Measurements from ENCODE around the gene GPC3. TPM values are rescaled to one million over a fixed set of nuclear protein-coding genes. Genes with fewer than 3 reads are reported as not detected.

GPC3 gene
- total and polyA plus RNA-seq, 8 donors: 0.46 to 137 (median 4.4) TPM

DNA sequence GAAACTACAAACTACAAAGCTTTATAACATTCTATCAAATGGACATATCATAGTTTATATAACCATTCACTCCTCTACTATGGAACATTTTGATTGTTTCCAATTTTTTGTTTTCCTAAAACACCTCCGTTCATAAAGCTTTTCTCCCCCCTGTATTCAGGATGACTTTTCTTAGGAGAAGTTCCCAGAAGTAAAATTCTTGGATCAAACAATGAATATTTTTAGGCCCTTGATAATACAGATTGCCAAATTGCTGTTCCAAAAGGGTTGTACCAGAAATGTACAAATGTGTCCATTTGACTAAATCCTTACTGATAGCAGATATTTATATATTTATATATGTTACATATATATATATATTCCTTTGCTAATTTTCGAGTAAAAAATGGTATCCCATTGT lies 77.8 kb downstream of the GPC3 start:
- no peak for DNase-seq
- TF ChIP-seq EP300 (IDR thresholded peaks at IDR 0.05): no peak
- no peak for TF ChIP-seq POLR2AphosphoS5 (IDR thresholded peaks at IDR 0.05)
- TF ChIP-seq, protein P1, sequence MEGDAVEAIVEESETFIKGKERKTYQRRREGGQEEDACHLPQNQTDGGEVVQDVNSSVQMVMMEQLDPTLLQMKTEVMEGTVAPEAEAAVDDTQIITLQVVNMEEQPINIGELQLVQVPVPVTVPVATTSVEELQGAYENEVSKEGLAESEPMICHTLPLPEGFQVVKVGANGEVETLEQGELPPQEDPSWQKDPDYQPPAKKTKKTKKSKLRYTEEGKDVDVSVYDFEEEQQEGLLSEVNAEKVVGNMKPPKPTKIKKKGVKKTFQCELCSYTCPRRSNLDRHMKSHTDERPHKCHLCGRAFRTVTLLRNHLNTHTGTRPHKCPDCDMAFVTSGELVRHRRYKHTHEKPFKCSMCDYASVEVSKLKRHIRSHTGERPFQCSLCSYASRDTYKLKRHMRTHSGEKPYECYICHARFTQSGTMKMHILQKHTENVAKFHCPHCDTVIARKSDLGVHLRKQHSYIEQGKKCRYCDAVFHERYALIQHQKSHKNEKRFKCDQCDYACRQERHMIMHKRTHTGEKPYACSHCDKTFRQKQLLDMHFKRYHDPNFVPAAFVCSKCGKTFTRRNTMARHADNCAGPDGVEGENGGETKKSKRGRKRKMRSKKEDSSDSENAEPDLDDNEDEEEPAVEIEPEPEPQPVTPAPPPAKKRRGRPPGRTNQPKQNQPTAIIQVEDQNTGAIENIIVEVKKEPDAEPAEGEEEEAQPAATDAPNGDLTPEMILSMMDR (IDR thresholded peaks at IDR 0.05): no peak
- TF ChIP-seq POLR2A (IDR thresholded peaks at IDR 0.05): no peak
- Histone ChIP-seq H3K9me3 (no peaks in the 10 kb centered on the region), H3K27ac (no peak overlapping the region), H3K4me1 (no peaks in the 10 kb centered on the region), H3K36me3 (no peaks in the 10 kb centered on the region), H3K4me3 (no peak overlapping the region), H3K27me3 (peaks cover 0 to 7% (median 0%) of the 10 kb centered on the region in 3 donors)
- intact Hi-C loops (cut with DNase I; ENCODE audit: low total_unique reads): no loop called here
- 48 to 66% (median 57%) methylated on average over 2 of the region's 2 CpGs for WGBS, 5 donors

GRCh38 chrX:133905305-133905704 lies 80.1 kb downstream of the GPC3 start:
- intact Hi-C loops (cut with DNase I; ENCODE audit: low total_unique reads): no loop called here
- WGBS, 5 donors: 68 to 85% (median 76%) methylated on average over 3 of the region's 3 CpGs

GRCh38 chrX:133897593-133898163 lies 87.7 kb downstream of the GPC3 start:
- WGBS, 5 donors: 62 to 88% (median 77%) methylated on average over 4 of the region's 4 CpGs
- DNase-seq: no peak
- H3K4me3 ChIP-seq: no peak overlapping the region
- H3K27ac ChIP-seq: no peak overlapping the region
- H3K4me1 ChIP-seq: no peaks in the 10 kb centered on the region
- intact Hi-C loops (cut with DNase I; ENCODE audit: low total_unique reads): no loop called here
- H3K36me3 ChIP-seq: no peaks in the 10 kb centered on the region
- TF ChIP-seq POLR2A (IDR thresholded peaks at IDR 0.05): no peak
- TF ChIP-seq, protein P1 (IDR thresholded peaks at IDR 0.05): no peak
- TF ChIP-seq EP300 (IDR thresholded peaks at IDR 0.05): no peak
- no peak for TF ChIP-seq POLR2AphosphoS5 (IDR thresholded peaks at IDR 0.05)
- H3K9me3 ChIP-seq: no peaks in the 10 kb centered on the region
- H3K27me3 ChIP-seq: peaks cover 0 to 4% (median 0%) of the 10 kb centered on the region in 3 donors

More at GRCh38 chrX:133905305-133905704, 80.1 kb downstream of the GPC3 start:
- H3K9me3 ChIP-seq: no peaks in the 10 kb centered on the region
- peaks cover 0 to 7% (median 0%) of the 10 kb centered on the region in 3 donors for H3K27me3 ChIP-seq
- no peaks in the 10 kb centered on the region for H3K36me3 ChIP-seq
- no peak for DNase-seq
- TF ChIP-seq POLR2A (IDR thresholded peaks at IDR 0.05): no peak
- no peak for TF ChIP-seq POLR2AphosphoS5 (IDR thresholded peaks at IDR 0.05)
- TF ChIP-seq EP300 (IDR thresholded peaks at IDR 0.05): no peak
- TF ChIP-seq, protein P1 (IDR thresholded peaks at IDR 0.05): no peak
- H3K27ac ChIP-seq: no peak overlapping the region
- no peaks in the 10 kb centered on the region for H3K4me1 ChIP-seq
- H3K4me3 ChIP-seq: no peak overlapping the region

DNA sequence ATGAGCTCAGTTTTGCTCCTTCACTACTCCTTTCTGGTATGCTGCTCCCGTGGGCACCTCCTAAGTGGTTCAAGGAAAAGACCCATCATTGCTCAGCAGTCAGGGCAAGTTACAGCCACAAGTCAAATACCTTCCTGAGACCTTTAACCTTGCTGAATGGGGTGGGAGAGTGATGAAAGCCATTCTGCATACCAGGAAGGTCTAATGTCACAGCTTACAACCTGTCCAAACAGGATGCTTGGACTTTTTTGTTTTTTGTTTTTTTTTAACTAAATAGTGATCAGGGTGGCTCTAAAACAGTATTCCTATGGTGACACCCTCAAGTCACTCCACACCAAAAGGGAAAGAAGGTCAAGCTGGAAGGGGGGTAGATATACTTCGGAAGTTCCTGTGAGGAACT lies 93.1 kb downstream of the GPC3 start:
- intact Hi-C loops (cut with DNase I; ENCODE audit: low total_unique reads): no loop called here
- 47 to 79% (median 57%) methylated on average over 2 of the region's 2 CpGs for WGBS, 5 donors
- Histone ChIP-seq H3K36me3 (no peaks in the 10 kb centered on the region), H3K27ac (no peak overlapping the region), H3K4me3 (no peak overlapping the region), H3K27me3 (peaks cover 0 to 4% (median 0%) of the 10 kb centered on the region in 3 donors), H3K9me3 (no peaks in the 10 kb centered on the region), H3K4me1 (no peaks in the 10 kb centered on the region)
- no peak for DNase-seq
- TF ChIP-seq, protein P1 (IDR thresholded peaks at IDR 0.05): no peak
- no peak for TF ChIP-seq POLR2AphosphoS5 (IDR thresholded peaks at IDR 0.05)
- no peak for TF ChIP-seq POLR2A (IDR thresholded peaks at IDR 0.05)
- TF ChIP-seq EP300 (IDR thresholded peaks at IDR 0.05): no peak

Measured in stomach (tissue), 9 donors.